ENCODE measurements around the gene ZMYM3. TPM values are rescaled to one million over a fixed set of nuclear protein-coding genes. Genes with fewer than 3 reads are reported as not detected.

The ZMYM3 gene
- total RNA-seq: 9.9 and 16.2 TPM in 2 replicates

GRCh38 chrX:71254092-71254963, at the start of gene ZMYM3:
TSS of gene ZMYM3 (minus strand) at chrX:71254140. CDS start at chrX:71253255, 885 bp downstream.

GRCh38 chrX:71301195-71301924, 47.4 kb upstream of the ZMYM3 start, which contains the start of gene ITGB1BP2:
TSS of gene ITGB1BP2 (plus strand) at chrX:71301750. CDS start at chrX:71301807, 57 bp downstream.

GRCh38 chrX:71283403-71284143, 29.6 kb upstream of the ZMYM3 start, which contains the start of gene NONO:
TSS of gene NONO (plus strand) at chrX:71283635. CDS start at chrX:71290638, 7,003 bp downstream.

GRCh38 chrX:71222929-71223328, 31.0 kb downstream of the ZMYM3 start, which contains the start of gene GJB1:
TSS of gene GJB1 (plus strand) at chrX:71223224. CDS start at chrX:71223708, 484 bp downstream.

Other genes with a start within 250 kb of the ZMYM3 start
- gene SNX12, start 185.8 kb downstream of the ZMYM3 start, total RNA-seq: 54.8 and 67.6 TPM in 2 replicates
- 1.2 and 3.5 TPM in 2 replicates for gene FOXO4, start 158.3 kb downstream of the ZMYM3 start, total RNA-seq
- not detected in 2 replicates for gene CXorf65, start 147.4 kb downstream of the ZMYM3 start, total RNA-seq
- gene IL2RG, start 142.6 kb downstream of the ZMYM3 start, total RNA-seq: not detected in 2 replicates
- 7.2 and 15.5 TPM in 2 replicates for gene MED12, start 135.5 kb downstream of the ZMYM3 start, total RNA-seq
- gene NLGN3, start 109.3 kb downstream of the ZMYM3 start, total RNA-seq: 0.07 TPM in 1 of 2 replicates, not detected in the other
- 0.14 TPM in 1 of 2 replicates, not detected in the other for gene GJB1, start 30.9 kb downstream of the ZMYM3 start, total RNA-seq
- 276 and 299 TPM in 2 replicates for gene NONO, start 29.5 kb upstream of the ZMYM3 start, total RNA-seq
- 0.37 and 0.78 TPM in 2 replicates for gene ITGB1BP2, start 47.6 kb upstream of the ZMYM3 start, total RNA-seq
- gene TAF1, start 112.2 kb upstream of the ZMYM3 start, total RNA-seq: 8.0 and 14.6 TPM in 2 replicates

Measured in airway epithelial cell (primary cell).